Measurements from ENCODE around the gene POLR1A. TPM values are rescaled to one million over a fixed set of nuclear protein-coding genes. Genes with fewer than 3 reads are reported as not detected.
"Not testable (repeated sequence)": the region's sequence is repeated elsewhere in the genome, so short reads cannot be mapped to it uniquely, and the experiment has no call there.

The POLR1A gene
- total RNA-seq, 2 donors from 2014 or later: 17.7 to 19.2 TPM

GRCh38 chr2:85998071-85998991 lies 107.4 kb downstream of the POLR1A start:
- H3K27ac Mint-ChIP-seq: peak overlapping the region; percentile 92
- ATAC-seq (no peak), DNase-seq (no peak)
- peaks cover 44% of the 10 kb centered on the region for H3K4me1 Mint-ChIP-seq
- H3K27me3 Mint-ChIP-seq: no peaks in the 10 kb centered on the region
- H3K36me3 Mint-ChIP-seq (ENCODE audit: low read depth): peaks cover 3% of the 10 kb centered on the region
- H3K4me3 Mint-ChIP-seq: no peak overlapping the region
- no peaks in the 10 kb centered on the region for H3K9me3 ChIP-seq (ENCODE audit: control insufficient read depth, low read length, poor library complexity, severe bottlenecking)

- H3K9me3 ChIP-seq (ENCODE audit: control insufficient read depth, low read length, poor library complexity, severe bottlenecking): no peaks in the 10 kb centered on the region
- Mint-ChIP-seq H3K4me3 (peak overlapping the region; percentile 55), H3K36me3 (ENCODE audit: low read depth) (peaks cover 3% of the 10 kb centered on the region), H3K4me1 (peaks cover 44% of the 10 kb centered on the region), H3K27me3 (no peaks in the 10 kb centered on the region), H3K27ac (peak overlapping the region; percentile 41)
- ATAC-seq (no peak), DNase-seq (no peak)
These were observed 108.4 kb downstream of the POLR1A start for GRCh38 chr2:85997017-85997970.

- ATAC-seq (no peak), DNase-seq (no peak)
- peak overlapping the region; percentile 41 for H3K27ac Mint-ChIP-seq
- no peak overlapping the region for H3K4me3 Mint-ChIP-seq
- H3K9me3 ChIP-seq (ENCODE audit: control insufficient read depth, low read length, poor library complexity, severe bottlenecking): no peaks in the 10 kb centered on the region
- H3K4me1 Mint-ChIP-seq: peaks cover 42% of the 10 kb centered on the region
- H3K27me3 Mint-ChIP-seq: no peaks in the 10 kb centered on the region
- H3K36me3 Mint-ChIP-seq (ENCODE audit: low read depth): peaks cover 3% of the 10 kb centered on the region
These were observed 109.1 kb downstream of the POLR1A start for GRCh38 chr2:85996591-85996990.

- H3K9me3 ChIP-seq (ENCODE audit: control insufficient read depth, low read length, poor library complexity, severe bottlenecking): no peaks in the 10 kb centered on the region
- no peaks in the 10 kb centered on the region for H3K27me3 Mint-ChIP-seq
- no peak overlapping the region for H3K4me3 Mint-ChIP-seq
- DNase-seq (no peak), ATAC-seq (no peak)
- H3K4me1 Mint-ChIP-seq: peaks cover 40% of the 10 kb centered on the region
- H3K27ac Mint-ChIP-seq: peak overlapping the region; percentile 41
- peaks cover 1% of the 10 kb centered on the region for H3K36me3 Mint-ChIP-seq (ENCODE audit: low read depth)
These were observed 109.8 kb downstream of the POLR1A start for GRCh38 chr2:85995648-85996529.

- Mint-ChIP-seq H3K36me3 (ENCODE audit: low read depth) (no peaks in the 10 kb centered on the region), H3K27ac (peak overlapping the region; percentile 69), H3K4me3 (no peak overlapping the region), H3K27me3 (no peaks in the 10 kb centered on the region), H3K4me1 (peaks cover 35% of the 10 kb centered on the region)
- H3K9me3 ChIP-seq (ENCODE audit: control insufficient read depth, low read length, poor library complexity, severe bottlenecking): no peaks in the 10 kb centered on the region
- no peak for ATAC-seq
- no peak for DNase-seq
These were observed 110.6 kb downstream of the POLR1A start for GRCh38 chr2:85994897-85995647.

GRCh38 chr2:85994421-85994777 lies 111.3 kb downstream of the POLR1A start:
- H3K9me3 ChIP-seq (ENCODE audit: control insufficient read depth, low read length, poor library complexity, severe bottlenecking): no peaks in the 10 kb centered on the region
- Mint-ChIP-seq H3K36me3 (ENCODE audit: low read depth) (no peaks in the 10 kb centered on the region), H3K4me3 (peak overlapping the region; percentile 61), H3K4me1 (peaks cover 30% of the 10 kb centered on the region), H3K27ac (peak overlapping the region; percentile 69), H3K27me3 (no peaks in the 10 kb centered on the region)
- DNase-seq: no peak
- peak; percentile 18 for ATAC-seq

- H3K36me3 Mint-ChIP-seq (ENCODE audit: low read depth): no peaks in the 10 kb centered on the region
- no peak overlapping the region for H3K27ac Mint-ChIP-seq
- no peaks in the 10 kb centered on the region for H3K27me3 Mint-ChIP-seq
- H3K4me1 Mint-ChIP-seq: peaks cover 22% of the 10 kb centered on the region
- DNase-seq (no peak), ATAC-seq (no peak)
- H3K4me3 Mint-ChIP-seq: no peak overlapping the region
- no peaks in the 10 kb centered on the region for H3K9me3 ChIP-seq (ENCODE audit: control insufficient read depth, low read length, poor library complexity, severe bottlenecking)
These were observed 113.1 kb downstream of the POLR1A start for GRCh38 chr2:85992611-85993010.

GRCh38 chr2:85992053-85992452 lies 113.6 kb downstream of the POLR1A start:
- not testable (repeated sequence) for H3K36me3 Mint-ChIP-seq (ENCODE audit: low read depth); ATAC-seq; H3K9me3 ChIP-seq (ENCODE audit: control insufficient read depth, low read length, poor library complexity, severe bottlenecking); DNase-seq; H3K27ac Mint-ChIP-seq; H3K4me3 Mint-ChIP-seq; H3K27me3 Mint-ChIP-seq
- peaks cover 19% of the 10 kb centered on the region for H3K4me1 Mint-ChIP-seq

- H3K36me3 Mint-ChIP-seq (ENCODE audit: low read depth): no peaks in the 10 kb centered on the region
- no peaks in the 10 kb centered on the region for H3K27me3 Mint-ChIP-seq
- no peak overlapping the region for H3K4me3 Mint-ChIP-seq
- no peak overlapping the region for H3K27ac Mint-ChIP-seq
- H3K9me3 ChIP-seq (ENCODE audit: control insufficient read depth, low read length, poor library complexity, severe bottlenecking): no peaks in the 10 kb centered on the region
- DNase-seq (no peak), ATAC-seq (no peak)
- peaks cover 12% of the 10 kb centered on the region for H3K4me1 Mint-ChIP-seq
These were observed 115.6 kb downstream of the POLR1A start for GRCh38 chr2:85990084-85990483.

GRCh38 chr2:85989288-85989865 lies 116.3 kb downstream of the POLR1A start:
- H3K27me3 Mint-ChIP-seq: no peaks in the 10 kb centered on the region
- no peak for DNase-seq
- H3K4me3 Mint-ChIP-seq: no peak overlapping the region
- ATAC-seq: no peak
- H3K27ac Mint-ChIP-seq: no peak overlapping the region
- H3K36me3 Mint-ChIP-seq (ENCODE audit: low read depth): no peaks in the 10 kb centered on the region
- H3K4me1 Mint-ChIP-seq: peaks cover 8% of the 10 kb centered on the region
- no peaks in the 10 kb centered on the region for H3K9me3 ChIP-seq (ENCODE audit: control insufficient read depth, low read length, poor library complexity, severe bottlenecking)

GRCh38 chr2:85988914-85989270 lies 116.8 kb downstream of the POLR1A start:
- Mint-ChIP-seq H3K4me3 (no peak overlapping the region), H3K27me3 (no peaks in the 10 kb centered on the region), H3K4me1 (peaks cover 4% of the 10 kb centered on the region), H3K36me3 (ENCODE audit: low read depth) (no peaks in the 10 kb centered on the region), H3K27ac (no peak overlapping the region)
- DNase-seq (no peak), ATAC-seq (no peak)
- H3K9me3 ChIP-seq (ENCODE audit: control insufficient read depth, low read length, poor library complexity, severe bottlenecking): no peaks in the 10 kb centered on the region

Data from T-helper 17 cell (primary cell).